GM12878 (cell line): ENCODE measurements around the gene FITM1. TPM values are rescaled to one million over a fixed set of nuclear protein-coding genes. Genes with fewer than 3 reads are reported as not detected.

Source experiments
- BACH1 ChIP-seq: fragments of 450-650 bp; IDR thresholded peaks from 2 replicates; pipeline ENCODE4 v1.6.1; 2017; ENCODE audit warnings: mild to moderate bottlenecking, borderline replicate concordance
- DPF2 ChIP-seq: fragments of 450-650 bp; IDR thresholded peaks from 2 replicates; pipeline ENCODE4 v1.6.1; 2017; ENCODE audit warnings: mild to moderate bottlenecking
- EED ChIP-seq: sonication (generic); IDR thresholded peaks from 2 replicates; pipeline ENCODE4 v1.6.1; 2016; ENCODE audit warnings: antibody characterized with exemption, low read depth
- HDAC2 ChIP-seq: fragments of 200-600 bp; sonication (generic); IDR thresholded peaks from 2 replicates; pipeline ENCODE4 v1.6.1; 2017
- HDAC6 ChIP-seq: fragments of 200-600 bp; sonication (generic); IDR thresholded peaks from one replicate; pipeline ENCODE4 v1.8.0; 2017; ENCODE audit warnings: antibody characterized with exemption; ENCODE audit not compliant: unreplicated experiment
- JUND ChIP-seq: IDR thresholded peaks from 2 replicates; pipeline ENCODE4 v1.6.1; 2012; ENCODE audit warnings: low read depth, mild to moderate bottlenecking, low read length, improper control_type of control experiment, moderate library complexity
- NFYB ChIP-seq: IDR thresholded peaks from 2 replicates; pipeline ENCODE4 v1.6.1; 2011; ENCODE audit warnings: low read depth, mild to moderate bottlenecking, low read length, improper control_type of control experiment, moderate library complexity; ENCODE audit not compliant: insufficient read depth
- NR2C1 ChIP-seq: fragments of 450-650 bp; IDR thresholded peaks from 2 replicates; pipeline ENCODE4 v1.6.1; 2017; ENCODE audit warnings: antibody characterized with exemption, mild to moderate bottlenecking, moderate library complexity
- NRF1 ChIP-seq: conservative IDR thresholded peaks from 2 replicates; pipeline ENCODE4 v1.6.1; 2011; ENCODE audit warnings: mild to moderate bottlenecking, low read depth, low read length, improper control_type of control experiment
- PAX8 ChIP-seq: fragments of 450-650 bp; IDR thresholded peaks from 2 replicates; pipeline ENCODE4 v1.6.1; 2017; ENCODE audit warnings: mild to moderate bottlenecking, moderate library complexity
- POLR2A ChIP-seq: IDR thresholded peaks from 2 replicates; pipeline ENCODE4 v1.6.1; 2011; ENCODE audit warnings: low read depth, mild to moderate bottlenecking, low read length
- SMC3 ChIP-seq: IDR thresholded peaks from 2 replicates; pipeline ENCODE4 v1.6.1; 2011; ENCODE audit warnings: low read length, improper control_type of control experiment, borderline replicate concordance
- SP1 ChIP-seq: IDR thresholded peaks from one replicate; pipeline ENCODE4 v1.6.1; 2011; ENCODE audit warnings: low read depth, low read length
- ZNF24 ChIP-seq: fragments of 450-650 bp; IDR thresholded peaks from 2 replicates; pipeline ENCODE4 v1.6.1; 2017; ENCODE audit warnings: antibody characterized with exemption, mild to moderate bottlenecking
- polyA plus RNA-seq, 11 experiments: library from polyadenylated mRNA; depleted of rRNA in 4 of 11; unstranded in 6 of 11; stranded (reverse) in 5 of 11; fragments of >200 nt; fragmentation: Nextera tagmentation in 4 of 11; fragmentation: Illumina TruSeq in 1 of 11; extraction: Ambion mirVana in 4 of 11; extraction: Trizol in 1 of 11; gene quantifications; 1 replicate in 1 of 11; 2 replicates in 10 of 11; pipeline versions ENCODE4 v1.2.1 to v1.2.3, GENCODE V29; 2011 to 2016; ENCODE audit warnings: inconsistent platforms in 2 of 11, missing spikeins in 2 of 11, low read depth in 1 of 11
- total RNA-seq, 4 experiments: library from RNA; depleted of rRNA in 3 of 4; stranded (reverse); fragments of >200 nt in 3 of 4; fragmentation: Illumina TruSeq in 1 of 4; extraction: Trizol in 1 of 4; gene quantifications; 2 replicates each; pipeline versions ENCODE4 v1.2.1 to v1.2.3, GENCODE V29; 2013 to 2021
- TF ChIP-seq, protein P1 (sequence below): fragments of 450-650 bp; IDR thresholded peaks from 2 replicates; pipeline ENCODE4 v1.6.1; 2017; ENCODE audit warnings: antibody characterized with exemption, mild to moderate bottlenecking, moderate library complexity
- TF ChIP-seq, protein P2 (sequence below): fragments of 450-650 bp; IDR thresholded peaks from 2 replicates; pipeline ENCODE4 v1.6.1; 2017; ENCODE audit warnings: low read depth, mild to moderate bottlenecking, moderate library complexity
- TF ChIP-seq, protein P3 (sequence below): fragments of 450-650 bp; IDR thresholded peaks from 2 replicates; pipeline ENCODE4 v1.6.1; 2017; ENCODE audit warnings: borderline replicate concordance
- TF ChIP-seq, protein P4 (sequence below): IDR thresholded peaks from 2 replicates; pipeline ENCODE4 v1.6.1; 2011; ENCODE audit warnings: borderline replicate concordance, low read depth, mild to moderate bottlenecking, moderate library complexity, low read length; ENCODE audit not compliant: insufficient read depth, poor library complexity, severe bottlenecking
- TF ChIP-seq, protein P5 (sequence below): fragments of 150-350 bp; IDR thresholded peaks from 2 replicates; pipeline ENCODE4 v1.6.1; 2014; ENCODE audit warnings: mild to moderate bottlenecking, low read depth, low read length

The FITM1 gene
- total and polyA plus RNA-seq, 10 of the 15 experiments (the other 5 are each of a cell fraction or from before 2014, with no cell fraction given) = 0.11 to 1.9 (median 0.45) TPM; not detected in 2

DNA sequence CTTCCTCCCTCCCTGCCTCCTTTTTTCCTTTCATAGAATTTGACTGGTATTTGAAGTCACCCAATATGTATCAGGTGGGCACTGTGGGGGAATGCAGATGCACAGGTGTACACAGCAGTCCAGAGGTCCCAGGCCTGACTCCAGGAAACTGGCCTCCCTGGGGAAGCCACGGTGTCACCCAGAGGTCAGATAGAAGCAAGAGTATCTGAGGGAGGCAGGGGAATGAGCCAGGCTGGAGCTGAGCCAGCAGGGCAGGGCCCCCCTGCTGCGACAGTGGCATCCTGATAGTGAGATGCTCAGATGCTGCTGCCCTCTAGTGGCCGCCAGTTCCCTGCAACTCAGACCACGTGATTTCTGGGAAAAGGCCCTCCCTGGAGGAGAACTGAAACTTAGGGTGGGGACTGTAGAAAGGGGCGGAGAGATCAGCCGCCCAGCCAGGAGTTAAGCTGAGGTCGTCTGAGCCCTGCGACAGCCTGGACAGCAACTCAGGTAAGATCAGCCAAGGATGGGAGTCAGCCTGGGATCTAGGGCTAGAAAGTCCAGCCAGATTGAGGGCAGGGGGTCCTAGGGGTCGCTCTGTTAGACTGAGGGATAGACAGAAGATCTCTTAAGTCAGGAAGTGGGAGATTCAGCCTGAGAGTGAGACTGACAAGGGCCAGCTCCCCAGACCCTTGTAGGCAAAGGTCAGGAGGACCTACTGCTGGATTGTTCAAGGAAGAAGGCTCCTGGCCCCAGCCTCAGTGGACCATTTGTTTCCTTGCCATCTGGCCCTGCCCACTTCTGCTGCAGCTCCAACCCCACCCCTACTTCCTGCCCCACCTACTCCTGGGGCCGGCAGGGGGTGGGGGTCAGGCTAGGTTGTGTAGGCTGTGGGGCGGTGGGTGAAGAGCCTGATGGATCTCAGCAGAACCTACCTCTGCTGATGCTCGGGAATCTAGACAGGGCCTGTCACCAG is 30.7 kb downstream of the FITM1 start, which contains the start of gene IRF9 (continued):
- TF ChIP-seq, protein P1, sequence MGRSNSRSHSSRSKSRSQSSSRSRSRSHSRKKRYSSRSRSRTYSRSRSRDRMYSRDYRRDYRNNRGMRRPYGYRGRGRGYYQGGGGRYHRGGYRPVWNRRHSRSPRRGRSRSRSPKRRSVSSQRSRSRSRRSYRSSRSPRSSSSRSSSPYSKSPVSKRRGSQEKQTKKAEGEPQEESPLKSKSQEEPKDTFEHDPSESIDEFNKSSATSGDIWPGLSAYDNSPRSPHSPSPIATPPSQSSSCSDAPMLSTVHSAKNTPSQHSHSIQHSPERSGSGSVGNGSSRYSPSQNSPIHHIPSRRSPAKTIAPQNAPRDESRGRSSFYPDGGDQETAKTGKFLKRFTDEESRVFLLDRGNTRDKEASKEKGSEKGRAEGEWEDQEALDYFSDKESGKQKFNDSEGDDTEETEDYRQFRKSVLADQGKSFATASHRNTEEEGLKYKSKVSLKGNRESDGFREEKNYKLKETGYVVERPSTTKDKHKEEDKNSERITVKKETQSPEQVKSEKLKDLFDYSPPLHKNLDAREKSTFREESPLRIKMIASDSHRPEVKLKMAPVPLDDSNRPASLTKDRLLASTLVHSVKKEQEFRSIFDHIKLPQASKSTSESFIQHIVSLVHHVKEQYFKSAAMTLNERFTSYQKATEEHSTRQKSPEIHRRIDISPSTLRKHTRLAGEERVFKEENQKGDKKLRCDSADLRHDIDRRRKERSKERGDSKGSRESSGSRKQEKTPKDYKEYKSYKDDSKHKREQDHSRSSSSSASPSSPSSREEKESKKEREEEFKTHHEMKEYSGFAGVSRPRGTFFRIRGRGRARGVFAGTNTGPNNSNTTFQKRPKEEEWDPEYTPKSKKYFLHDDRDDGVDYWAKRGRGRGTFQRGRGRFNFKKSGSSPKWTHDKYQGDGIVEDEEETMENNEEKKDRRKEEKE = no peak
- peak; percentile 43; the same call in 1 of the 2 replicates for TF ChIP-seq EED
- no peak for TF ChIP-seq NR2C1
- TF ChIP-seq NRF1 = no peak
- no peak for TF ChIP-seq NFYB
- TF ChIP-seq SMC3 = peak; percentile 62; the same call in 1 of the 2 replicates
- TF ChIP-seq, protein P2, sequence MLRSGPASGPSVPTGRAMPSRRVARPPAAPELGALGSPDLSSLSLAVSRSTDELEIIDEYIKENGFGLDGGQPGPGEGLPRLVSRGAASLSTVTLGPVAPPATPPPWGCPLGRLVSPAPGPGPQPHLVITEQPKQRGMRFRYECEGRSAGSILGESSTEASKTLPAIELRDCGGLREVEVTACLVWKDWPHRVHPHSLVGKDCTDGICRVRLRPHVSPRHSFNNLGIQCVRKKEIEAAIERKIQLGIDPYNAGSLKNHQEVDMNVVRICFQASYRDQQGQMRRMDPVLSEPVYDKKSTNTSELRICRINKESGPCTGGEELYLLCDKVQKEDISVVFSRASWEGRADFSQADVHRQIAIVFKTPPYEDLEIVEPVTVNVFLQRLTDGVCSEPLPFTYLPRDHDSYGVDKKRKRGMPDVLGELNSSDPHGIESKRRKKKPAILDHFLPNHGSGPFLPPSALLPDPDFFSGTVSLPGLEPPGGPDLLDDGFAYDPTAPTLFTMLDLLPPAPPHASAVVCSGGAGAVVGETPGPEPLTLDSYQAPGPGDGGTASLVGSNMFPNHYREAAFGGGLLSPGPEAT = peak; percentile 73
- no peak for TF ChIP-seq HDAC2
- no peak for TF ChIP-seq JUND
- no peak for TF ChIP-seq HDAC6
- peak; percentile 98 for TF ChIP-seq POLR2A
- TF ChIP-seq SP1 = peak; percentile 48
- no peak for TF ChIP-seq ZNF24
- TF ChIP-seq, protein P3, sequence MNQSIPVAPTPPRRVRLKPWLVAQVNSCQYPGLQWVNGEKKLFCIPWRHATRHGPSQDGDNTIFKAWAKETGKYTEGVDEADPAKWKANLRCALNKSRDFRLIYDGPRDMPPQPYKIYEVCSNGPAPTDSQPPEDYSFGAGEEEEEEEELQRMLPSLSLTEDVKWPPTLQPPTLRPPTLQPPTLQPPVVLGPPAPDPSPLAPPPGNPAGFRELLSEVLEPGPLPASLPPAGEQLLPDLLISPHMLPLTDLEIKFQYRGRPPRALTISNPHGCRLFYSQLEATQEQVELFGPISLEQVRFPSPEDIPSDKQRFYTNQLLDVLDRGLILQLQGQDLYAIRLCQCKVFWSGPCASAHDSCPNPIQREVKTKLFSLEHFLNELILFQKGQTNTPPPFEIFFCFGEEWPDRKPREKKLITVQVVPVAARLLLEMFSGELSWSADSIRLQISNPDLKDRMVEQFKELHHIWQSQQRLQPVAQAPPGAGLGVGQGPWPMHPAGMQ = no peak
- TF ChIP-seq, protein P4, sequence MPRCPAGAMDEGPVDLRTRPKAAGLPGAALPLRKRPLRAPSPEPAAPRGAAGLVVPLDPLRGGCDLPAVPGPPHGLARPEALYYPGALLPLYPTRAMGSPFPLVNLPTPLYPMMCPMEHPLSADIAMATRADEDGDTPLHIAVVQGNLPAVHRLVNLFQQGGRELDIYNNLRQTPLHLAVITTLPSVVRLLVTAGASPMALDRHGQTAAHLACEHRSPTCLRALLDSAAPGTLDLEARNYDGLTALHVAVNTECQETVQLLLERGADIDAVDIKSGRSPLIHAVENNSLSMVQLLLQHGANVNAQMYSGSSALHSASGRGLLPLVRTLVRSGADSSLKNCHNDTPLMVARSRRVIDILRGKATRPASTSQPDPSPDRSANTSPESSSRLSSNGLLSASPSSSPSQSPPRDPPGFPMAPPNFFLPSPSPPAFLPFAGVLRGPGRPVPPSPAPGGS = peak; percentile 16
- TF ChIP-seq, protein P5, sequence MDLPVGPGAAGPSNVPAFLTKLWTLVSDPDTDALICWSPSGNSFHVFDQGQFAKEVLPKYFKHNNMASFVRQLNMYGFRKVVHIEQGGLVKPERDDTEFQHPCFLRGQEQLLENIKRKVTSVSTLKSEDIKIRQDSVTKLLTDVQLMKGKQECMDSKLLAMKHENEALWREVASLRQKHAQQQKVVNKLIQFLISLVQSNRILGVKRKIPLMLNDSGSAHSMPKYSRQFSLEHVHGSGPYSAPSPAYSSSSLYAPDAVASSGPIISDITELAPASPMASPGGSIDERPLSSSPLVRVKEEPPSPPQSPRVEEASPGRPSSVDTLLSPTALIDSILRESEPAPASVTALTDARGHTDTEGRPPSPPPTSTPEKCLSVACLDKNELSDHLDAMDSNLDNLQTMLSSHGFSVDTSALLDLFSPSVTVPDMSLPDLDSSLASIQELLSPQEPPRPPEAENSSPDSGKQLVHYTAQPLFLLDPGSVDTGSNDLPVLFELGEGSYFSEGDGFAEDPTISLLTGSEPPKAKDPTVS = peak; percentile 72; the same call in 1 of the 2 replicates
- no peak for TF ChIP-seq PAX8
- TF ChIP-seq DPF2 = peak; percentile 62
- peak; percentile 76; the same call in 1 of the 2 replicates for TF ChIP-seq BACH1
